Astrocyte (in vitro differentiated cells and primary cell): ENCODE data around the gene GRB10. TPM values are rescaled to one million over a fixed set of nuclear protein-coding genes. Genes with fewer than 3 reads are reported as not detected.

Experiments used
- DNase-seq: peaks from one replicate; pipeline ENCODE4 v3.0.0-alpha.2; 2010; ENCODE audit warnings: low read depth
- FAIRE-seq: peaks from 2 replicates; lab custom pipeline; 2011; peaks lifted over from hg19 to GRCh38; lab: Jason Lieb, UNC
- H2AFZ ChIP-seq: 2 replicates; pipeline ENCODE4 v1.6.0; 2012; ENCODE audit warnings: low read depth, low read length, inconsistent platforms
- H3K27ac ChIP-seq: 2 replicates; pipeline ENCODE4 v1.5.1; 2011; ENCODE audit warnings: low read depth, low read length, inconsistent platforms
- H3K27me3 ChIP-seq: 2 replicates; pipeline ENCODE4 v1.6.0; 2011; ENCODE audit warnings: low read length, inconsistent platforms; ENCODE audit not compliant: insufficient read depth
- H3K36me3 ChIP-seq: 2 replicates; pipeline ENCODE4 v1.5.1; 2011; ENCODE audit warnings: low read length, inconsistent platforms; ENCODE audit not compliant: insufficient read depth
- H3K4me1 ChIP-seq: 2 replicates; pipeline ENCODE4 v1.5.1; 2011; ENCODE audit warnings: low read length, inconsistent platforms; ENCODE audit not compliant: insufficient read depth
- H3K4me2 ChIP-seq: 2 replicates; pipeline ENCODE4 v1.6.0; 2012; ENCODE audit warnings: low read length, inconsistent platforms
- H3K4me3 ChIP-seq: 2 replicates; pipeline ENCODE4 v1.5.1; 2011; ENCODE audit warnings: low read depth, mild to moderate bottlenecking, low read length, inconsistent platforms; ENCODE audit not compliant: insufficient read depth
- H3K79me2 ChIP-seq: 2 replicates; pipeline ENCODE4 v1.6.0; 2012; ENCODE audit warnings: mild to moderate bottlenecking, low read length, inconsistent platforms; ENCODE audit not compliant: insufficient read depth
- H3K9ac ChIP-seq: 2 replicates; pipeline ENCODE4 v1.6.0; 2012; ENCODE audit warnings: mild to moderate bottlenecking, low read length, inconsistent platforms
- H3K9me3 ChIP-seq: 2 replicates; pipeline ENCODE4 v1.5.1; 2012; ENCODE audit warnings: low read depth, mild to moderate bottlenecking, low read length, inconsistent platforms; ENCODE audit not compliant: insufficient read depth
- H4K20me1 ChIP-seq: 2 replicates; pipeline ENCODE4 v1.6.0; 2012; ENCODE audit warnings: low read length, inconsistent platforms; ENCODE audit not compliant: insufficient read depth
- H3K27ac Mint-ChIP-seq: one replicate; pipeline ENCODE4 v1.8.0; 2021; ENCODE audit warnings: mild to moderate bottlenecking, mixed read lengths; ENCODE audit not compliant: unreplicated experiment
- H3K27me3 Mint-ChIP-seq: one replicate; pipeline ENCODE4 v1.8.0; 2021; ENCODE audit warnings: low read depth, mixed read lengths; ENCODE audit not compliant: unreplicated experiment
- H3K36me3 Mint-ChIP-seq: one replicate; pipeline ENCODE4 v1.8.0; 2021; ENCODE audit warnings: low read depth, mixed read lengths; ENCODE audit not compliant: unreplicated experiment
- H3K4me1 Mint-ChIP-seq: one replicate; pipeline ENCODE4 v1.8.0; 2021; ENCODE audit warnings: low read depth, mixed read lengths; ENCODE audit not compliant: unreplicated experiment
- H3K4me3 Mint-ChIP-seq: one replicate; pipeline ENCODE4 v1.8.0; 2021; ENCODE audit warnings: mild to moderate bottlenecking, moderate library complexity, mixed read lengths; ENCODE audit not compliant: unreplicated experiment
- H3K9me3 Mint-ChIP-seq: one replicate; pipeline ENCODE4 v1.8.0; 2021; ENCODE audit warnings: mild to moderate bottlenecking, mixed read lengths; ENCODE audit not compliant: unreplicated experiment
- CTCF ChIP-seq: IDR thresholded peaks from 2 replicates; pipeline ENCODE4 v1.5.1; 2011; ENCODE audit warnings: low read depth, mild to moderate bottlenecking, inconsistent platforms, low read length, moderate library complexity; ENCODE audit not compliant: insufficient read depth
- EZH2 ChIP-seq: IDR thresholded peaks from 2 replicates; pipeline ENCODE4 v1.6.1; 2012; ENCODE audit warnings: mild to moderate bottlenecking, low read length, inconsistent platforms; ENCODE audit not compliant: insufficient read depth
- total RNA-seq: library from RNA; stranded (reverse); gene quantifications from 2 replicates; pipeline ENCODE4 v1.2.1, GENCODE V29; 2021

The GRB10 gene
- total RNA-seq, 1 donor from 2014 or later: 81.9 TPM

DNA sequence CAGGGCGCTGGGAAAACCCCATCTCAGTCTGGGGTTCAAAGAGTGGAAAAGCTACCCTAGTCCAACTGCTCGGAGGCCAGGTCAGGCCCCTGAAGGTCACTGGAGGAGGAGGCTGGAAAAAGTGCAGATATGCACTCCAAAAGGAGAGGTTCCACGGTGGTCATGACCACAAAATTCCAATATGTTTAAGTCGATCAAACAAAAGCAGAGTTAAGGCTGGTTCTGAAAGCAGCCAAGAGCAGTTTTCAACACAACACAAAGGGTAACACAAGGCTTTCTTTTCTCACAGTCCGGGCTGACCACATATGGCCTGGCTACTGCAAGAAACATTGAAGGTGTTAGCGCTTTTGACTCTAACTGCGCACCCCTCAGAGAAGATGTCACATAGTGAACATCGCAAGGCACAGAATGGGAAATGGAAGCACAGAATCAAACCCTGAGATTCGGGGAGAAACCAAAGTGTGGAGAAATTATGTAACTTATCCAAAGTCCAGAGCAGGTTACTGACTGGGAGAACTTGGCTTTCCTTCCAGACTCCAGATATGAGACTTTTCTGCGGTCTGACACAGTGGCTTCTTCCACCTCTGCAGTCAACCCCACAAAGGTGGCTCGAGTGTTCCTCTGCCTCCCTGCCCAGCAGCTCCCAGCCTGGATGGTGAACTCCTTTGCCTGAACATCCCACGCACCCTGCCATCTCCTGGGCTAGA is 1.3 kb upstream of the GRB10 start:
- H3K79me2 ChIP-seq: peaks cover 98% of the 10 kb centered on the region
- H3K27ac Mint-ChIP-seq: peak overlapping the region; percentile 82
- no peak overlapping the region for H3K4me3 ChIP-seq
- H3K4me2 ChIP-seq: peak overlapping the region; percentile 86
- peaks cover 23% of the 10 kb centered on the region for H3K36me3 Mint-ChIP-seq
- H3K9me3 ChIP-seq: no peaks in the 10 kb centered on the region
- peaks cover 96% of the 10 kb centered on the region for H4K20me1 ChIP-seq
- H3K27me3 ChIP-seq: no peaks in the 10 kb centered on the region
- FAIRE-seq (no peak), DNase-seq (peak; percentile 48)
- H3K27ac ChIP-seq: peak overlapping the region; percentile 12
- no peaks in the 10 kb centered on the region for H3K36me3 ChIP-seq
- H3K4me1 ChIP-seq: peaks cover 18% of the 10 kb centered on the region
- H3K9ac ChIP-seq: peak overlapping the region; percentile 67
- no peak for TF ChIP-seq EZH2
- TF ChIP-seq CTCF: no peak
- no peak overlapping the region for H2AFZ ChIP-seq
- no peaks in the 10 kb centered on the region for H3K27me3 Mint-ChIP-seq
- peaks cover 55% of the 10 kb centered on the region for H3K4me1 Mint-ChIP-seq
- peak overlapping the region; percentile 75 for H3K4me3 Mint-ChIP-seq
- H3K9me3 Mint-ChIP-seq: no peaks in the 10 kb centered on the region

GRCh38 chr7:50783303-50783702 is 607 bp upstream of the GRB10 start:
- no peaks in the 10 kb centered on the region for H3K27me3 ChIP-seq
- Mint-ChIP-seq H3K27ac (peak overlapping the region; percentile 82), H3K36me3 (peaks cover 19% of the 10 kb centered on the region), H3K4me3 (peak overlapping the region; percentile 75), H3K4me1 (peaks cover 61% of the 10 kb centered on the region), H3K27me3 (no peaks in the 10 kb centered on the region), H3K9me3 (no peaks in the 10 kb centered on the region)
- DNase-seq: no peak
- H3K27ac ChIP-seq: peak overlapping the region; percentile 14
- peak overlapping the region; percentile 43 for H3K4me3 ChIP-seq
- H2AFZ ChIP-seq: no peak overlapping the region
- H3K9ac ChIP-seq: peak overlapping the region; percentile 67
- peaks cover 98% of the 10 kb centered on the region for H3K79me2 ChIP-seq
- TF ChIP-seq EZH2: no peak
- no peak for TF ChIP-seq CTCF
- peak; percentile 83 for FAIRE-seq
- H4K20me1 ChIP-seq: peaks cover 96% of the 10 kb centered on the region
- H3K4me2 ChIP-seq: peak overlapping the region; percentile 86
- no peaks in the 10 kb centered on the region for H3K9me3 ChIP-seq
- H3K4me1 ChIP-seq: peaks cover 18% of the 10 kb centered on the region
- H3K36me3 ChIP-seq: no peaks in the 10 kb centered on the region
